ENCODE measurements around the gene SH2D2A.

The SH2D2A gene

DNA sequence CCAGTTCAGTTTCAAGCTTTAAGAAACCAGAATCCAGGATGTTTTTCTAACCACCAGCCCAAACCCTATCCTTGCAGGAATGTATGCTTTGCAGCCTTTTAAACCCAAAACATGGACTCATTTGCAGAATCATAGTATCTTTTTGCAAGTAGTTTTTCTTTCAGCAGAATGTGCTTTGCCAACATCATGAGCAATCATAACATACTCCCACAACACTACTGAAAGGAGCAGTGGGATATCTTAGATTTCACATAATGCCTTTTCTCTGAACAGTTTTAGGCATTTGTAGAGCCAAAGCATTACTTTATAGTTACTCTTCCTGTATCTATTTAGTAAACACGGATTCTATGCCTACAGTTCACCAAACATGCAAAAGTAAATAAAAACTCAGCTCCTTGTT, 10.0 kb upstream of the SH2D2A start:
- Histone ChIP-seq H3K27ac (ENCODE audit: low read length) (no peak overlapping the region), H3K4me3 (ENCODE audit: low read depth in 1 of 2, low read length in 2 of 2) (no peak overlapping the region)
- no peak for ATAC-seq (ENCODE audit: insufficient read depth, low read depth)

DNA sequence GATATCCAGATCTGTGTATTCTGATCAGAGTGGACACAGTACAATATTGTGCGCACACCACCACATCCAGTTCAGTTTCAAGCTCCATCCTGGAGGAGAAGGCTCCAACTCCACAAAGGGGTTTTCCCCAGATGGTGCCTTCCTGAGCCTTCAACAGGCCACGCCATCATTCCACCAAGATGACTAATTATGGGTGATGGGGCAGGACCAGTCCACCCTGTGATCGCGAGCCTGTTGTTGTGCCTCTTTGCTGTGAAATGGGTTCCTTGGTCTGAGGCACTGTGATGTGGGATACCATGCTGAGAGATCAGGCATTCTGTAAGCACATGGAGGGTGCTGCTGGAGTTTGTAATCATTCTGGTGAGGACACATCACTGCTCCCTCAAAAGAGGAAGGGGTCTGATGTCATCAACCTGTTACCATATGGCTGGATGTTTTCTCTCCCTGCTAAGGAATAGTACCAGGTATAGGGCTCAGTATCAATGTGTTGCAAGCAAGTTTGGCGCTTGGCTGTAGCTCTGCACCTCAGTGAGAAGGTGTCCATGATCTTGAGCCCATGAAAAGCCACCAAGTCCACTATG, 6.7 kb upstream of the SH2D2A start:
- Histone ChIP-seq H3K36me3 (ENCODE audit: insufficient read depth, low read length) (no peaks in the 10 kb centered on the region), H2AFZ (ENCODE audit: low read depth, low read length) (no peak overlapping the region), H3K27ac (ENCODE audit: low read length) (no peak overlapping the region), H3K4me3 (ENCODE audit: low read depth in 1 of 2, low read length in 2 of 2) (no peak overlapping the region), H3K9me3 (ENCODE audit: insufficient read depth, low read length, severe bottlenecking) (no peaks in the 10 kb centered on the region), H3K9ac (ENCODE audit: low read depth, low read length) (no peak overlapping the region), H4K20me1 (ENCODE audit: insufficient read depth, low read length) (no peaks in the 10 kb centered on the region), H3K79me2 (ENCODE audit: insufficient read depth, low read length) (no peaks in the 10 kb centered on the region), H3K4me1 (ENCODE audit: insufficient read depth, low read length) (no peaks in the 10 kb centered on the region), H3K4me2 (ENCODE audit: insufficient read depth, low read length) (no peak overlapping the region), H3K27me3 (ENCODE audit: insufficient read depth, low read length, poor library complexity) (peaks cover 6% of the 10 kb centered on the region)
- no peak for TF ChIP-seq EZH2 (IDR thresholded peaks at IDR 0.05; ENCODE audit: borderline replicate concordance, low read depth, low read length, severe bottlenecking)
- TF ChIP-seq, protein P1, sequence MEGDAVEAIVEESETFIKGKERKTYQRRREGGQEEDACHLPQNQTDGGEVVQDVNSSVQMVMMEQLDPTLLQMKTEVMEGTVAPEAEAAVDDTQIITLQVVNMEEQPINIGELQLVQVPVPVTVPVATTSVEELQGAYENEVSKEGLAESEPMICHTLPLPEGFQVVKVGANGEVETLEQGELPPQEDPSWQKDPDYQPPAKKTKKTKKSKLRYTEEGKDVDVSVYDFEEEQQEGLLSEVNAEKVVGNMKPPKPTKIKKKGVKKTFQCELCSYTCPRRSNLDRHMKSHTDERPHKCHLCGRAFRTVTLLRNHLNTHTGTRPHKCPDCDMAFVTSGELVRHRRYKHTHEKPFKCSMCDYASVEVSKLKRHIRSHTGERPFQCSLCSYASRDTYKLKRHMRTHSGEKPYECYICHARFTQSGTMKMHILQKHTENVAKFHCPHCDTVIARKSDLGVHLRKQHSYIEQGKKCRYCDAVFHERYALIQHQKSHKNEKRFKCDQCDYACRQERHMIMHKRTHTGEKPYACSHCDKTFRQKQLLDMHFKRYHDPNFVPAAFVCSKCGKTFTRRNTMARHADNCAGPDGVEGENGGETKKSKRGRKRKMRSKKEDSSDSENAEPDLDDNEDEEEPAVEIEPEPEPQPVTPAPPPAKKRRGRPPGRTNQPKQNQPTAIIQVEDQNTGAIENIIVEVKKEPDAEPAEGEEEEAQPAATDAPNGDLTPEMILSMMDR (IDR thresholded peaks at IDR 0.05; ENCODE audit: borderline replicate concordance, extremely low read depth, low read length, poor library complexity, severe bottlenecking): no peak
- ATAC-seq (ENCODE audit: insufficient read depth, low read depth): no peak
- DNase-seq: no peak

More for the DNA sequence above, 10.0 kb upstream of the SH2D2A start:
- no peaks in the 10 kb centered on the region for H3K9me3 ChIP-seq (ENCODE audit: insufficient read depth, low read length, severe bottlenecking)
- H2AFZ ChIP-seq (ENCODE audit: low read depth, low read length): no peak overlapping the region
- no peaks in the 10 kb centered on the region for H3K4me1 ChIP-seq (ENCODE audit: insufficient read depth, low read length)
- H3K9ac ChIP-seq (ENCODE audit: low read depth, low read length): no peak overlapping the region
- no peaks in the 10 kb centered on the region for H3K79me2 ChIP-seq (ENCODE audit: insufficient read depth, low read length)
- no peaks in the 10 kb centered on the region for H3K36me3 ChIP-seq (ENCODE audit: insufficient read depth, low read length)
- no peak for DNase-seq
- no peak for TF ChIP-seq EZH2 (IDR thresholded peaks at IDR 0.05; ENCODE audit: borderline replicate concordance, low read depth, low read length, severe bottlenecking)
- TF ChIP-seq, protein P1 (IDR thresholded peaks at IDR 0.05; ENCODE audit: borderline replicate concordance, extremely low read depth, low read length, poor library complexity, severe bottlenecking): no peak
- H3K4me2 ChIP-seq (ENCODE audit: insufficient read depth, low read length): no peak overlapping the region
- peaks cover 12% of the 10 kb centered on the region for H3K27me3 ChIP-seq (ENCODE audit: insufficient read depth, low read length, poor library complexity)
- no peaks in the 10 kb centered on the region for H4K20me1 ChIP-seq (ENCODE audit: insufficient read depth, low read length)

DNA sequence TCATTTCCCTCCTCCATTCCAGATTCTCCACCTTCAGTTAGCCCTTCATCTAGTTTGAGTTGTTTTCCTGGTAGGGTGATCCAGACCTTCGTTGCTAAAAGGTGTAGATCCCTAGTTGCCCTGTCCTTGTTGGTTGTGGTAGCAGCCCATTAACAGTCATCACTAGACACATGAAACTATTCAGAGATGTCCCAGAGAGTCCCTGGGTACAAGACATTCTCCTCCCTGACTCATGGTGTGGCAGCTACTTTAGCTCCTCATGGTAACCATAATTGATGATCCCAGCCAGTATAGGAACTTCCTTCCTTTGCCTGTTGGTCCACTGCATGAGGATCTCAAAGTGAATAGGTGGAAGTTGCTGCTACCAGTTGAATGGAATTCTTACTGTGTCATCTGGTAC, 6.0 kb upstream of the SH2D2A start:
- Histone ChIP-seq H4K20me1 (ENCODE audit: insufficient read depth, low read length) (no peaks in the 10 kb centered on the region), H3K4me3 (ENCODE audit: low read depth in 1 of 2, low read length in 2 of 2) (no peak overlapping the region), H3K27ac (ENCODE audit: low read length) (no peak overlapping the region), H3K9ac (ENCODE audit: low read depth, low read length) (no peak overlapping the region), H2AFZ (ENCODE audit: low read depth, low read length) (no peak overlapping the region), H3K4me2 (ENCODE audit: insufficient read depth, low read length) (no peak overlapping the region), H3K36me3 (ENCODE audit: insufficient read depth, low read length) (no peaks in the 10 kb centered on the region), H3K79me2 (ENCODE audit: insufficient read depth, low read length) (no peaks in the 10 kb centered on the region), H3K9me3 (ENCODE audit: insufficient read depth, low read length, severe bottlenecking) (no peaks in the 10 kb centered on the region), H3K27me3 (ENCODE audit: insufficient read depth, low read length, poor library complexity) (peaks cover 6% of the 10 kb centered on the region), H3K4me1 (ENCODE audit: insufficient read depth, low read length) (no peaks in the 10 kb centered on the region)
- DNase-seq (no peak), ATAC-seq (ENCODE audit: insufficient read depth, low read depth) (no peak)
- TF ChIP-seq, protein P1 (IDR thresholded peaks at IDR 0.05; ENCODE audit: borderline replicate concordance, extremely low read depth, low read length, poor library complexity, severe bottlenecking): no peak
- TF ChIP-seq EZH2 (IDR thresholded peaks at IDR 0.05; ENCODE audit: borderline replicate concordance, low read depth, low read length, severe bottlenecking): no peak

Data from DND-41 (cell line).